Caco-2 (cell line): ENCODE results near the gene ZNF532. TPM values are rescaled to one million over a fixed set of nuclear protein-coding genes. Genes with fewer than 3 reads are reported as not detected.

Experiments
- BruUV-seq: library from RNA; stranded (reverse); fragments of 400-500 nt; replicated peaks from 2 replicates; lab custom pipeline; 2021; lab: Mats Ljungman, UMichigan
- CTCF ChIA-PET: fragments of 300-600 bp; sonication (Branson Sonifier 250); formaldehyde crosslinking; loops from one replicate; lab custom pipeline; 2022; ENCODE audit warnings: antibody characterized with exemption; lab: Charles Lee
- POLR2A ChIA-PET: fragments of 300-600 bp; sonication (Branson Sonifier 250); formaldehyde crosslinking; loops from one replicate; lab custom pipeline; 2022; ENCODE audit warnings: antibody characterized with exemption; lab: Charles Lee
- DNase-seq, 2 experiments: peaks; one replicate each; pipeline versions ENCODE4 v3.0.0 to v3.0.0-alpha.2; 2020 to 2022
- H3K27me3 ChIP-seq: replicated peaks from 2 replicates; pipeline ENCODE4 v1.6.0; 2011; ENCODE audit warnings: low read length; ENCODE audit not compliant: control insufficient read depth, insufficient read depth
- H3K36me3 ChIP-seq: 2 replicates; pipeline ENCODE4 v1.5.1; 2011; ENCODE audit warnings: low read length; ENCODE audit not compliant: control insufficient read depth, insufficient read depth
- H3K4me1 ChIP-seq: fragments of 250-450 bp; sonication (Bioruptor Pico); 2 replicates; pipeline ENCODE4 v1.5.1; 2020; ENCODE audit warnings: mild to moderate bottlenecking
- H3K4me3 ChIP-seq: 2 replicates; pipeline ENCODE4 v1.5.1; 2011; ENCODE audit warnings: low read depth, mild to moderate bottlenecking, control low read depth, low read length
- H3K9me3 ChIP-seq: fragments of 250-450 bp; sonication (Bioruptor Pico); 2 replicates; pipeline ENCODE4 v1.5.1; 2020; ENCODE audit warnings: mild to moderate bottlenecking, moderate library complexity
- H3K27ac Mint-ChIP-seq: one replicate; pipeline ENCODE4 v1.8.0; 2022; ENCODE audit warnings: mixed read lengths; ENCODE audit not compliant: unreplicated experiment
- H3K27me3 Mint-ChIP-seq: one replicate; pipeline ENCODE4 v1.8.0; 2022; ENCODE audit warnings: mixed read lengths; ENCODE audit not compliant: insufficient read depth, unreplicated experiment
- H3K36me3 Mint-ChIP-seq: one replicate; pipeline ENCODE4 v1.8.0; 2022; ENCODE audit warnings: mild to moderate bottlenecking, mixed read lengths; ENCODE audit not compliant: insufficient read depth, unreplicated experiment
- H3K4me1 Mint-ChIP-seq: one replicate; pipeline ENCODE4 v1.8.0; 2022; ENCODE audit warnings: low read depth, mixed read lengths; ENCODE audit not compliant: unreplicated experiment
- H3K4me3 Mint-ChIP-seq: one replicate; pipeline ENCODE4 v1.8.0; 2022; ENCODE audit warnings: mild to moderate bottlenecking, moderate library complexity, mixed read lengths; ENCODE audit not compliant: unreplicated experiment
- H3K9me3 Mint-ChIP-seq: one replicate; pipeline ENCODE4 v1.8.0; 2022; ENCODE audit warnings: mixed read lengths; ENCODE audit not compliant: unreplicated experiment
- CTCF ChIP-seq, 2 experiments: fragments of 200-600 bp in 1 of 2; IDR thresholded peaks; 1 replicate in 1 of 2; 2 replicates in 1 of 2; pipeline versions ENCODE4 v1.5.1 to v1.8.0; 2011 to 2022; ENCODE audit warnings: antibody characterized with exemption in 1 of 2, control low read depth in 1 of 2, inconsistent platforms in 1 of 2, low read depth in 1 of 2, low read length in 1 of 2, mild to moderate bottlenecking in 1 of 2, moderate library complexity in 1 of 2; ENCODE audit not compliant: insufficient read depth in 1 of 2, severe bottlenecking in 1 of 2, unreplicated experiment in 1 of 2
- intact Hi-C: fragments of 100-400 bp; cut with micrococcal nuclease; formaldehyde crosslinking; loops from one replicate; pipeline ENCODE4 v1.10.0; 2022; ENCODE audit not compliant: unreplicated experiment
- total RNA-seq: library from RNA; stranded (reverse); gene quantifications from 2 replicates; pipeline ENCODE4 v1.2.3, GENCODE V29; 2022

Gene ZNF532
- total RNA-seq, 1 experiment from 2014 or later: 32.7 TPM

GRCh38 chr18:58898010-58898799 is 33.5 kb downstream of the ZNF532 start:
- BruUV-seq: no TSS peak
- intact Hi-C loops: no loop called here
- ChIA-PET CTCF (no interaction called here), POLR2A (no interaction called here)
- no peak for TF ChIP-seq CTCF (IDR thresholded peaks at IDR 0.05; ENCODE audit: insufficient read depth in 1 of 2, low read depth in 1 of 2, low read length in 1 of 2, severe bottlenecking in 1 of 2, unreplicated experiment in 1 of 2)
- no peak overlapping the region for H3K4me3 Mint-ChIP-seq
- no peak for DNase-seq
- Histone ChIP-seq H3K4me3 (no peak overlapping the region), H3K27me3 (no peaks in the 10 kb centered on the region), H3K9me3 (no peaks in the 10 kb centered on the region), H3K4me1 (no peaks in the 10 kb centered on the region), H3K36me3 (no peaks in the 10 kb centered on the region)
- peaks cover 4% of the 10 kb centered on the region for H3K36me3 Mint-ChIP-seq
- no peaks in the 10 kb centered on the region for H3K27me3 Mint-ChIP-seq
- H3K9me3 Mint-ChIP-seq: no peaks in the 10 kb centered on the region
- H3K27ac Mint-ChIP-seq: no peak overlapping the region
- H3K4me1 Mint-ChIP-seq: peaks cover 7% of the 10 kb centered on the region

GRCh38 chr18:58900015-58900649 is 35.5 kb downstream of the ZNF532 start:
- H3K36me3 ChIP-seq: no peaks in the 10 kb centered on the region
- peaks cover 4% of the 10 kb centered on the region for H3K36me3 Mint-ChIP-seq

GRCh38 chr18:58901143-58901542 is 36.5 kb downstream of the ZNF532 start:
- H3K36me3 Mint-ChIP-seq: peaks cover 4% of the 10 kb centered on the region
- Histone ChIP-seq H3K4me3 (no peak overlapping the region), H3K4me1 (no peaks in the 10 kb centered on the region), H3K36me3 (no peaks in the 10 kb centered on the region), H3K9me3 (no peaks in the 10 kb centered on the region), H3K27me3 (no peaks in the 10 kb centered on the region)
- POLR2A ChIA-PET: no interaction called here
- DNase-seq: no peak
- intact Hi-C loops: no loop called here
- peaks cover 4% of the 10 kb centered on the region for H3K4me1 Mint-ChIP-seq
- H3K27me3 Mint-ChIP-seq: no peaks in the 10 kb centered on the region
- BruUV-seq: no TSS peak
- H3K27ac Mint-ChIP-seq: no peak overlapping the region
- no peaks in the 10 kb centered on the region for H3K9me3 Mint-ChIP-seq
- CTCF ChIA-PET: no interaction called here
- H3K4me3 Mint-ChIP-seq: no peak overlapping the region
- TF ChIP-seq CTCF (IDR thresholded peaks at IDR 0.05; ENCODE audit: insufficient read depth in 1 of 2, low read depth in 1 of 2, low read length in 1 of 2, severe bottlenecking in 1 of 2, unreplicated experiment in 1 of 2): no peak

More at GRCh38 chr18:58900015-58900649, 35.5 kb downstream of the ZNF532 start:
- no peaks in the 10 kb centered on the region for H3K27me3 ChIP-seq
- Mint-ChIP-seq H3K4me1 (peaks cover 7% of the 10 kb centered on the region), H3K27ac (no peak overlapping the region), H3K9me3 (no peaks in the 10 kb centered on the region), H3K4me3 (no peak overlapping the region), H3K27me3 (no peaks in the 10 kb centered on the region)
- TF ChIP-seq CTCF (IDR thresholded peaks at IDR 0.05; ENCODE audit: insufficient read depth in 1 of 2, low read depth in 1 of 2, low read length in 1 of 2, severe bottlenecking in 1 of 2, unreplicated experiment in 1 of 2): no peak
- CTCF ChIA-PET: no interaction called here
- H3K9me3 ChIP-seq: no peaks in the 10 kb centered on the region
- H3K4me1 ChIP-seq: no peaks in the 10 kb centered on the region
- H3K4me3 ChIP-seq: no peak overlapping the region
- intact Hi-C loops: no loop called here
- POLR2A ChIA-PET: no interaction called here
- BruUV-seq: no TSS peak
- no peak for DNase-seq
